ENCODE measurements around the gene SMAD5.

DNA sequence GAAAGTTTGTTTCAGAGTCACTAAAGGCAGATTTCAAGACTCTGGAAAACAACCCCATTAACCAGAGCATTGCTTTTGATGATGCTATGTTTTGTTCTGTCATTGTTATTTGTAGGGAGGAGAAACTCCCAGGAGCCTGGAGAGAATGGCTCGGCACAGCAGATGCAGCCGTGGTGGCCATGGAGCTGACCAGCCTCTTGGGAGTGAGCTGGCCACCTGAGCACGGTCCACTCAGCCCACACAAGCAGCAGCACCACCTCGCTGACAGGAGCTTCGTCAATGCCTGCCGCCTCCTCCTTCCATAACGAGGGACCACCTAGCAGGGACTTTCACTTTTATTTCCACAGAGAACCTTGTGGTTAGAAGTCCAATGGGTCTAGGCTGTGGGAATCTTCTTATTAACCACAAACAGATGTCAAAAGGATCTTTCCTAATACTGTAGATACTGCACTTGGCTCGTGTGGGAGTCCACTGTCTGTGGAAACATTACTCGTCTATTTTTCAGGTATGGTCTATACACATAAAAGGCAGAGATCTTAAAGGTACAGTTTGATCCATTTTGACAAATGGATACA is 81.4 kb downstream of the SMAD5 start:
- TF ChIP-seq POLR2A (IDR thresholded peaks at IDR 0.05) (no peak), POLR2AphosphoS5 (IDR thresholded peaks at IDR 0.05) (no peak)
- TF ChIP-seq, protein P1, sequence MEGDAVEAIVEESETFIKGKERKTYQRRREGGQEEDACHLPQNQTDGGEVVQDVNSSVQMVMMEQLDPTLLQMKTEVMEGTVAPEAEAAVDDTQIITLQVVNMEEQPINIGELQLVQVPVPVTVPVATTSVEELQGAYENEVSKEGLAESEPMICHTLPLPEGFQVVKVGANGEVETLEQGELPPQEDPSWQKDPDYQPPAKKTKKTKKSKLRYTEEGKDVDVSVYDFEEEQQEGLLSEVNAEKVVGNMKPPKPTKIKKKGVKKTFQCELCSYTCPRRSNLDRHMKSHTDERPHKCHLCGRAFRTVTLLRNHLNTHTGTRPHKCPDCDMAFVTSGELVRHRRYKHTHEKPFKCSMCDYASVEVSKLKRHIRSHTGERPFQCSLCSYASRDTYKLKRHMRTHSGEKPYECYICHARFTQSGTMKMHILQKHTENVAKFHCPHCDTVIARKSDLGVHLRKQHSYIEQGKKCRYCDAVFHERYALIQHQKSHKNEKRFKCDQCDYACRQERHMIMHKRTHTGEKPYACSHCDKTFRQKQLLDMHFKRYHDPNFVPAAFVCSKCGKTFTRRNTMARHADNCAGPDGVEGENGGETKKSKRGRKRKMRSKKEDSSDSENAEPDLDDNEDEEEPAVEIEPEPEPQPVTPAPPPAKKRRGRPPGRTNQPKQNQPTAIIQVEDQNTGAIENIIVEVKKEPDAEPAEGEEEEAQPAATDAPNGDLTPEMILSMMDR (IDR thresholded peaks at IDR 0.05) = no peak
